ENCODE results near the gene TNNI2. TPM values are rescaled to one million over a fixed set of nuclear protein-coding genes. Genes with fewer than 3 reads are reported as not detected.

Gene TNNI2
- total RNA-seq, 1 donor from 2014 or later, result 6.9 TPM

GRCh38 chr11:1854132-1854948, 15.6 kb downstream of the TNNI2 start:
- peaks cover 18% of the 10 kb centered on the region for H3K4me1 ChIP-seq
- no peaks in the 10 kb centered on the region for H3K9me3 ChIP-seq
- no peak for DNase-seq
- H3K27me3 ChIP-seq, result no peaks in the 10 kb centered on the region
- TF ChIP-seq CTCF (IDR thresholded peaks at IDR 0.05), result no peak
- intact Hi-C loops (cut with DNase I), result no loop called here
- no peak for ATAC-seq
- peak overlapping the region; percentile 77 for H3K27ac ChIP-seq
- peak overlapping the region; percentile 51 for H3K4me3 ChIP-seq
- H3K36me3 ChIP-seq, result no peaks in the 10 kb centered on the region

GRCh38 chr11:1854949-1855885, 16.4 kb downstream of the TNNI2 start:
- no peak for ATAC-seq

GRCh38 chr11:1855886-1856265, 17.1 kb downstream of the TNNI2 start:
- Histone ChIP-seq H3K9me3 (no peaks in the 10 kb centered on the region), H3K4me1 (peaks cover 13% of the 10 kb centered on the region), H3K36me3 (no peaks in the 10 kb centered on the region), H3K4me3 (no peak overlapping the region), H3K27ac (no peak overlapping the region), H3K27me3 (no peaks in the 10 kb centered on the region)
- TF ChIP-seq CTCF (IDR thresholded peaks at IDR 0.05), result no peak
- intact Hi-C loops (cut with DNase I), result no loop called here
- DNase-seq (no peak), ATAC-seq (no peak)

More at GRCh38 chr11:1854949-1855885, 16.4 kb downstream of the TNNI2 start:
- intact Hi-C loops (cut with DNase I), result no loop called here
- no peak for DNase-seq
- Histone ChIP-seq H3K4me3 (peak overlapping the region; percentile 51), H3K36me3 (no peaks in the 10 kb centered on the region), H3K9me3 (no peaks in the 10 kb centered on the region), H3K27ac (peak overlapping the region; percentile 77), H3K4me1 (peaks cover 13% of the 10 kb centered on the region), H3K27me3 (no peaks in the 10 kb centered on the region)
- no peak for TF ChIP-seq CTCF (IDR thresholded peaks at IDR 0.05)

- intact Hi-C loops (cut with DNase I), result no loop called here
- Histone ChIP-seq H3K4me1 (peaks cover 9% of the 10 kb centered on the region), H3K9me3 (no peaks in the 10 kb centered on the region), H3K36me3 (no peaks in the 10 kb centered on the region), H3K27me3 (no peaks in the 10 kb centered on the region), H3K27ac (no peak overlapping the region), H3K4me3 (no peak overlapping the region)
- ATAC-seq (no peak), DNase-seq (no peak)
- no peak for TF ChIP-seq CTCF (IDR thresholded peaks at IDR 0.05)
These were observed 17.7 kb downstream of the TNNI2 start for GRCh38 chr11:1856306-1857005.

GRCh38 chr11:1857064-1857463, 18.3 kb downstream of the TNNI2 start:
- no peak for TF ChIP-seq CTCF (IDR thresholded peaks at IDR 0.05)

More at GRCh38 chr11:1857064-1857463, 18.3 kb downstream of the TNNI2 start:
- Histone ChIP-seq H3K27ac (no peak overlapping the region), H3K27me3 (no peaks in the 10 kb centered on the region), H3K36me3 (no peaks in the 10 kb centered on the region), H3K4me1 (peaks cover 3% of the 10 kb centered on the region), H3K4me3 (no peak overlapping the region), H3K9me3 (no peaks in the 10 kb centered on the region)
- DNase-seq, result no peak
- ATAC-seq, result no peak
- intact Hi-C loops (cut with DNase I), result no loop called here
